Measurements from ENCODE around the gene LHFPL4.

- TF ChIP-seq CTCF (conservative IDR thresholded peaks at IDR 0.05; ENCODE audit: low read length): no peak
- no peak for TF ChIP-seq EZH2phosphoT487 (IDR thresholded peaks at IDR 0.05; ENCODE audit: borderline replicate concordance, low read depth, low read length)
These were observed 103.5 kb downstream of the LHFPL4 start for GRCh38 chr3:9450126-9450525.

Data from OCI-LY7 (cell line).